Panc1 (cell line): ENCODE measurements around the gene RASL10A. TPM values are rescaled to one million over a fixed set of nuclear protein-coding genes. Genes with fewer than 3 reads are reported as not detected.

Experiments used
- ATAC-seq: fragments of 200-7000 bp; cut with Tn5 transposase; 2 replicates; pipeline ENCODE4 v1.9.1; 2020; ENCODE audit warnings: mild to moderate bottlenecking, moderate library complexity
- BruUV-seq: library from RNA; stranded (reverse); fragments of 400-500 nt; replicated peaks from 2 replicates; lab custom pipeline; 2021; lab: Mats Ljungman, UMichigan
- CTCF ChIA-PET: fragments of 300-600 bp; sonication (Branson Sonifier 250); formaldehyde crosslinking; loops from one replicate; lab custom pipeline; 2022; ENCODE audit warnings: antibody characterized with exemption; lab: Charles Lee
- POLR2A ChIA-PET: fragments of 300-600 bp; sonication (Branson Sonifier 250); formaldehyde crosslinking; loops from one replicate; lab custom pipeline; 2022; ENCODE audit warnings: antibody characterized with exemption; lab: Charles Lee
- DNase-seq: peaks from one replicate; pipeline ENCODE4 v3.0.0-alpha.2; 2010; ENCODE audit warnings: low read depth, low spot score
- H3K27ac ChIP-seq: 2 replicates; pipeline ENCODE4 v1.5.1; 2011; ENCODE audit warnings: mild to moderate bottlenecking, low read length, inconsistent platforms
- H3K27me3 ChIP-seq: fragments of 200-500 bp; sonication (Bioruptor generic); 2 replicates; pipeline ENCODE4 v1.6.0; 2014; ENCODE audit warnings: low read length, inconsistent platforms; ENCODE audit not compliant: control insufficient read depth, insufficient read depth
- H3K36me3 ChIP-seq: fragments of 200-500 bp; sonication (Bioruptor generic); 2 replicates; pipeline ENCODE4 v1.5.1; 2014; ENCODE audit warnings: inconsistent platforms, mild to moderate bottlenecking, low read length, moderate library complexity; ENCODE audit not compliant: control insufficient read depth, insufficient read depth
- H3K4me1 ChIP-seq: 2 replicates; pipeline ENCODE4 v1.5.1; 2011; ENCODE audit warnings: inconsistent platforms, mild to moderate bottlenecking, low read length, moderate library complexity; ENCODE audit not compliant: control insufficient read depth, insufficient read depth
- H3K4me3 ChIP-seq, 2 experiments: 2 replicates each; pipeline ENCODE4 v1.5.1; 2011 to 2012; ENCODE audit warnings: low read depth in 2 of 2, low read length in 2 of 2, mild to moderate bottlenecking in 2 of 2, inconsistent platforms in 1 of 2, moderate library complexity in 1 of 2
- H3K9me3 ChIP-seq: fragments of 200-500 bp; sonication (Bioruptor generic); 2 replicates; pipeline ENCODE4 v1.5.1; 2014; ENCODE audit warnings: low read depth, mild to moderate bottlenecking, inconsistent platforms, low read length, moderate library complexity; ENCODE audit not compliant: control insufficient read depth, insufficient read depth
- POLR2AphosphoS5 ChIP-seq: IDR thresholded peaks from 2 replicates; pipeline ENCODE4 v1.6.1; 2012; ENCODE audit warnings: mild to moderate bottlenecking, low read depth, low read length, moderate library complexity
- REST ChIP-seq, 2 experiments: IDR thresholded peaks; 2 replicates each; pipeline ENCODE4 v1.6.1; 2011 to 2012; ENCODE audit warnings: low read depth in 2 of 2, control low read depth in 1 of 2, low read length in 1 of 2, mild to moderate bottlenecking in 1 of 2, moderate library complexity in 1 of 2; ENCODE audit not compliant: insufficient read depth in 1 of 2
- SIN3A ChIP-seq: IDR thresholded peaks from 2 replicates; pipeline ENCODE4 v1.6.1; 2012; ENCODE audit warnings: low read depth, mild to moderate bottlenecking, low read length, moderate library complexity, borderline replicate concordance; ENCODE audit not compliant: insufficient read depth
- TCF7L2 ChIP-seq: IDR thresholded peaks from 2 replicates; pipeline ENCODE4 v1.6.1; 2011; ENCODE audit warnings: mild to moderate bottlenecking, low read depth, low read length, inconsistent platforms
- in situ Hi-C: cut with HindIII; loops from 2 replicates; pipeline ENCODE4 v1.10.0; 2016; ENCODE audit warnings: low sequenced_read_pairs, low pct_unique_long_range_greater_than_20kb
- intact Hi-C: fragments of 100-400 bp; cut with micrococcal nuclease; formaldehyde crosslinking; loops from one replicate; pipeline ENCODE4 v1.10.0; 2022; ENCODE audit not compliant: unreplicated experiment
- total RNA-seq: library from RNA; stranded (reverse); gene quantifications from one replicate; pipeline ENCODE4 v1.2.1, GENCODE V29; 2021; ENCODE audit not compliant: unreplicated experiment
- TF ChIP-seq, protein P1 (sequence below): fragments of 450-650 bp; IDR thresholded peaks from 2 replicates; pipeline ENCODE4 v1.5.1; 2017; ENCODE audit warnings: mild to moderate bottlenecking

Gene RASL10A
- total RNA-seq, 1 experiment from 2014 or later: 2.6 TPM

- DNase-seq (no peak), ATAC-seq (no peak; the same call in 1 of the 2 replicates)
- in situ Hi-C loops (no loop called here), intact Hi-C loops (no loop called here)
- no peak for TF ChIP-seq REST (IDR thresholded peaks at IDR 0.05; ENCODE audit: insufficient read depth in 1 of 2, low read depth in 2 of 2, low read length in 1 of 2)
- TF ChIP-seq SIN3A: no peak
- no peak for TF ChIP-seq TCF7L2
- TF ChIP-seq POLR2AphosphoS5: no peak
- TF ChIP-seq, protein P1, sequence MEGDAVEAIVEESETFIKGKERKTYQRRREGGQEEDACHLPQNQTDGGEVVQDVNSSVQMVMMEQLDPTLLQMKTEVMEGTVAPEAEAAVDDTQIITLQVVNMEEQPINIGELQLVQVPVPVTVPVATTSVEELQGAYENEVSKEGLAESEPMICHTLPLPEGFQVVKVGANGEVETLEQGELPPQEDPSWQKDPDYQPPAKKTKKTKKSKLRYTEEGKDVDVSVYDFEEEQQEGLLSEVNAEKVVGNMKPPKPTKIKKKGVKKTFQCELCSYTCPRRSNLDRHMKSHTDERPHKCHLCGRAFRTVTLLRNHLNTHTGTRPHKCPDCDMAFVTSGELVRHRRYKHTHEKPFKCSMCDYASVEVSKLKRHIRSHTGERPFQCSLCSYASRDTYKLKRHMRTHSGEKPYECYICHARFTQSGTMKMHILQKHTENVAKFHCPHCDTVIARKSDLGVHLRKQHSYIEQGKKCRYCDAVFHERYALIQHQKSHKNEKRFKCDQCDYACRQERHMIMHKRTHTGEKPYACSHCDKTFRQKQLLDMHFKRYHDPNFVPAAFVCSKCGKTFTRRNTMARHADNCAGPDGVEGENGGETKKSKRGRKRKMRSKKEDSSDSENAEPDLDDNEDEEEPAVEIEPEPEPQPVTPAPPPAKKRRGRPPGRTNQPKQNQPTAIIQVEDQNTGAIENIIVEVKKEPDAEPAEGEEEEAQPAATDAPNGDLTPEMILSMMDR: no peak
- H3K9me3 ChIP-seq: no peaks in the 10 kb centered on the region
- POLR2A ChIA-PET: no interaction called here
- CTCF ChIA-PET: no interaction called here
- H3K27me3 ChIP-seq: no peaks in the 10 kb centered on the region
- no TSS peak for BruUV-seq
- H3K36me3 ChIP-seq: no peaks in the 10 kb centered on the region; the same call in 1 of the 2 replicates
- H3K4me3 ChIP-seq: peak overlapping the region; percentile 66 to 75
- H3K4me1 ChIP-seq: peaks cover 24% of the 10 kb centered on the region
- peak overlapping the region; percentile 71 for H3K27ac ChIP-seq
These were observed 6.0 kb downstream of the RASL10A start for GRCh38 chr22:29309332-29310064.

- no peak for ATAC-seq
- H3K4me3 ChIP-seq: peak overlapping the region; percentile 66 to 75
- BruUV-seq: no TSS peak
- peaks cover 24% of the 10 kb centered on the region for H3K4me1 ChIP-seq
- H3K9me3 ChIP-seq: no peaks in the 10 kb centered on the region
- in situ Hi-C loops: no loop called here
- ChIA-PET POLR2A (no interaction called here), CTCF (no interaction called here)
- TF ChIP-seq SIN3A (no peak), POLR2AphosphoS5 (no peak), REST (IDR thresholded peaks at IDR 0.05; ENCODE audit: insufficient read depth in 1 of 2, low read depth in 2 of 2, low read length in 1 of 2) (no peak), TCF7L2 (no peak)
- TF ChIP-seq, protein P1: no peak
- no peaks in the 10 kb centered on the region; the same call in 1 of the 2 replicates for H3K36me3 ChIP-seq
- peak overlapping the region; percentile 71 for H3K27ac ChIP-seq
- DNase-seq: no peak
- H3K27me3 ChIP-seq: no peaks in the 10 kb centered on the region
- intact Hi-C loops: no loop called here
These were observed 6.7 kb downstream of the RASL10A start for GRCh38 chr22:29308791-29309262.
